ENCODE results near the gene SASS6. TPM values are rescaled to one million over a fixed set of nuclear protein-coding genes. Genes with fewer than 3 reads are reported as not detected.

The SASS6 gene
- total and polyA plus RNA-seq, 2 donors (not counting 3 experiments of a cell fraction or from before 2014, with no cell fraction given) = 0.44 to 7.3 TPM

DNA sequence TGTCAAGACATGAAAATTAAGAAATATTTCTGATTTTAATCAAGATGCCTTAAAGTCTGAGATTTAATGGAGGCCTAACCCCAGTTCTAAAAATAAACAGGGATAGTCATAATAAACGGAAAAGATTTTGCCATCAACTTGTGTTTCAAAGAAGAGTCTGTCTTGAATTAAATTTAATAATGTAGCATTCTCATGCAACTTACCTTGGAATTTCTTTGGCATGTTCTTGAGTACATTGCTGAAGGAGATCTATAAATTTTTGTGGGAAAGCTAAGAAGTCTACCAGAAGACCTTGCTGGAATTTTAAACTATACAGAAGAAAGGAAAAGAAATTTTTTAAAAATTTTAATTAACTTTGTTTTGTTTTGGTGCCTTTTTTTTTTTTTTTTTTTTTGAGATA is 10.6 kb downstream of the SASS6 start:
- no peak for FAIRE-seq
- no peak for DNase-seq (ENCODE audit: low read depth, low spot score)

More for the DNA sequence above, 10.6 kb downstream of the SASS6 start:
- TF ChIP-seq JUN (IDR thresholded peaks at IDR 0.05; ENCODE audit: borderline replicate concordance, insufficient read depth, insufficient read length, low read depth) = no peak
- TF ChIP-seq MYC (IDR thresholded peaks at IDR 0.05; ENCODE audit: low read depth, low read length) = no peak
- TF ChIP-seq POLR2A (IDR thresholded peaks at IDR 0.05; ENCODE audit: low read depth, low read length) = no peak
- TF ChIP-seq FOS (IDR thresholded peaks at IDR 0.05; ENCODE audit: borderline replicate concordance, insufficient read depth, low read length) = no peak
- no peak for TF ChIP-seq GATA2 (IDR thresholded peaks at IDR 0.05; ENCODE audit: insufficient read depth, insufficient read length, low read depth, low read length)
- no peak for TF ChIP-seq POLR2AphosphoS5 (IDR thresholded peaks at IDR 0.05; ENCODE audit: insufficient read depth, low read depth, low read length)
- TF ChIP-seq CTCF (IDR thresholded peaks at IDR 0.05; ENCODE audit: extremely low read depth in 1 of 2, insufficient read depth in 1 of 2, low read depth in 1 of 2, low read length in 2 of 2) = no peak
- TF ChIP-seq, protein P1, sequence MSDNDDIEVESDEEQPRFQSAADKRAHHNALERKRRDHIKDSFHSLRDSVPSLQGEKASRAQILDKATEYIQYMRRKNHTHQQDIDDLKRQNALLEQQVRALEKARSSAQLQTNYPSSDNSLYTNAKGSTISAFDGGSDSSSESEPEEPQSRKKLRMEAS (IDR thresholded peaks at IDR 0.05; ENCODE audit: insufficient read depth, insufficient read length) = no peak
- no peak for TF ChIP-seq EZH2 (IDR thresholded peaks at IDR 0.05; ENCODE audit: borderline replicate concordance, low read depth, low read length, severe bottlenecking)
- no peaks in the 10 kb centered on the region for H3K36me3 ChIP-seq (ENCODE audit: control insufficient read depth in 2 of 2, extremely low read depth in 1 of 2, insufficient read depth in 2 of 2, low read length in 2 of 2)
- H4K20me1 ChIP-seq (replicated peaks; ENCODE audit: control insufficient read depth, extremely low read depth, insufficient read depth, low read length) = no peaks in the 10 kb centered on the region
- no peak overlapping the region for H3K4me3 ChIP-seq (replicated peaks in 1 of 3; ENCODE audit: insufficient read depth in 1 of 3, low read depth in 1 of 3, low read length in 3 of 3)
- intact Hi-C loops (cut with micrococcal nuclease) = no loop called here
- ChIA-PET POLR2A (no interaction called here), CTCF (interaction anchor here (1.4 kb wide), 1 partner anchor 15 kb away, joined by 5 read pairs; no protein-coding TSS in a partner anchor)
- H3K9me1 ChIP-seq (replicated peaks; ENCODE audit: control insufficient read depth, extremely low read depth, insufficient read depth, low read length) = no peaks in the 10 kb centered on the region
- H3K9me3 ChIP-seq (replicated peaks; ENCODE audit: control insufficient read depth, insufficient read depth, low read length) = no peaks in the 10 kb centered on the region
- no peaks in the 10 kb centered on the region for H3K4me1 ChIP-seq (ENCODE audit: control insufficient read depth, extremely low read depth, insufficient read depth, low read length)
- H3K27me3 ChIP-seq (ENCODE audit: control insufficient read depth in 2 of 2, insufficient read depth in 2 of 2, low read length in 2 of 2) = no peaks in the 10 kb centered on the region
- BruUV-seq (replicated peaks) = no TSS peak
- no peak overlapping the region for H2AFZ ChIP-seq (ENCODE audit: low read depth, low read length)
- H3K9ac ChIP-seq (replicated peaks; ENCODE audit: extremely low read depth, insufficient read depth, low read length) = no peak overlapping the region
- H3K79me2 ChIP-seq (ENCODE audit: control insufficient read depth, insufficient read depth, low read length) = peaks cover 7% of the 10 kb centered on the region
- dilution Hi-C loops (cut with MboI; ENCODE audit: extremely low pct_ligation_motif_present, low sequenced_read_pairs) = no loop called here
- H3K27ac ChIP-seq (ENCODE audit: insufficient read depth, low read depth, low read length) = no peak overlapping the region
- H3K4me2 ChIP-seq (ENCODE audit: insufficient read depth, low read length) = no peak overlapping the region
